ENCODE results near the gene WSCD1. TPM values are rescaled to one million over a fixed set of nuclear protein-coding genes. Genes with fewer than 3 reads are reported as not detected.

Gene WSCD1
- total RNA-seq, 2 donors from 2014 or later, result 1.8 to 5.5 TPM

GRCh38 chr17:6043405-6043804, 26.8 kb upstream of the WSCD1 start:
- Histone ChIP-seq H3K27ac (no peak overlapping the region), H3K9me3 (no peaks in the 10 kb centered on the region), H3K4me3 (no peak overlapping the region), H3K27me3 (no peaks in the 10 kb centered on the region), H3K36me3 (no peaks in the 10 kb centered on the region), H3K4me1 (no peaks in the 10 kb centered on the region)
- no peak for DNase-seq (ENCODE audit: low spot score)
- TF ChIP-seq, protein P1, sequence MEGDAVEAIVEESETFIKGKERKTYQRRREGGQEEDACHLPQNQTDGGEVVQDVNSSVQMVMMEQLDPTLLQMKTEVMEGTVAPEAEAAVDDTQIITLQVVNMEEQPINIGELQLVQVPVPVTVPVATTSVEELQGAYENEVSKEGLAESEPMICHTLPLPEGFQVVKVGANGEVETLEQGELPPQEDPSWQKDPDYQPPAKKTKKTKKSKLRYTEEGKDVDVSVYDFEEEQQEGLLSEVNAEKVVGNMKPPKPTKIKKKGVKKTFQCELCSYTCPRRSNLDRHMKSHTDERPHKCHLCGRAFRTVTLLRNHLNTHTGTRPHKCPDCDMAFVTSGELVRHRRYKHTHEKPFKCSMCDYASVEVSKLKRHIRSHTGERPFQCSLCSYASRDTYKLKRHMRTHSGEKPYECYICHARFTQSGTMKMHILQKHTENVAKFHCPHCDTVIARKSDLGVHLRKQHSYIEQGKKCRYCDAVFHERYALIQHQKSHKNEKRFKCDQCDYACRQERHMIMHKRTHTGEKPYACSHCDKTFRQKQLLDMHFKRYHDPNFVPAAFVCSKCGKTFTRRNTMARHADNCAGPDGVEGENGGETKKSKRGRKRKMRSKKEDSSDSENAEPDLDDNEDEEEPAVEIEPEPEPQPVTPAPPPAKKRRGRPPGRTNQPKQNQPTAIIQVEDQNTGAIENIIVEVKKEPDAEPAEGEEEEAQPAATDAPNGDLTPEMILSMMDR (IDR thresholded peaks at IDR 0.05), result no peak

DNA sequence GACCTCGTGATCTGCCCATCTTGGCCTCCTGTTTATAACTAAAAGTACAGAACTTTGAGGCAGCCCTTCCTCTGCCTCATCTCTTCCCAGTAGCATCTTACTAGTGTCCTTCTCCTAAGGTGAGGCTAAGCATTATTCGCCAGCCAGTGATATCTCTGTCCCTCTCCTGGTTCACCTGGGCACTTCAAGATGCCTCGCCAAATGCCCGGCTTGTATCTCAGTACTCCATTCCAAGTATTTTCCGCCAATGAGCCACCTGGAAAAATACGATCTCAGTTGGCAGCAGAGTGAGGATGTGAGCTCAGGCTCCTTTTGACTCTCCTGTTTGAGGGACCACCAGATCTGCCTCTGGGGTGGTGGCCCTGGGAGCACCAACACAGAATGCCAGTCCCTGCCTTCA, 25.9 kb upstream of the WSCD1 start:
- H3K27me3 ChIP-seq, result no peaks in the 10 kb centered on the region
- TF ChIP-seq, protein P1 (IDR thresholded peaks at IDR 0.05), result no peak
- H3K4me1 ChIP-seq, result no peaks in the 10 kb centered on the region
- H3K36me3 ChIP-seq, result no peaks in the 10 kb centered on the region
- H3K4me3 ChIP-seq, result no peak overlapping the region
- no peak overlapping the region for H3K27ac ChIP-seq
- no peak for DNase-seq (ENCODE audit: low spot score)
- H3K9me3 ChIP-seq, result no peaks in the 10 kb centered on the region

- DNase-seq (ENCODE audit: low spot score), result no peak
- no peaks in the 10 kb centered on the region for H3K27me3 ChIP-seq
- H3K4me1 ChIP-seq, result no peaks in the 10 kb centered on the region
- H3K4me3 ChIP-seq, result no peak overlapping the region
- H3K9me3 ChIP-seq, result no peaks in the 10 kb centered on the region
- H3K36me3 ChIP-seq, result no peaks in the 10 kb centered on the region
- H3K27ac ChIP-seq, result no peak overlapping the region
- TF ChIP-seq, protein P1 (IDR thresholded peaks at IDR 0.05), result no peak
Observed at GRCh38 chr17:6045621-6046357, 24.4 kb upstream of the WSCD1 start.

DNA sequence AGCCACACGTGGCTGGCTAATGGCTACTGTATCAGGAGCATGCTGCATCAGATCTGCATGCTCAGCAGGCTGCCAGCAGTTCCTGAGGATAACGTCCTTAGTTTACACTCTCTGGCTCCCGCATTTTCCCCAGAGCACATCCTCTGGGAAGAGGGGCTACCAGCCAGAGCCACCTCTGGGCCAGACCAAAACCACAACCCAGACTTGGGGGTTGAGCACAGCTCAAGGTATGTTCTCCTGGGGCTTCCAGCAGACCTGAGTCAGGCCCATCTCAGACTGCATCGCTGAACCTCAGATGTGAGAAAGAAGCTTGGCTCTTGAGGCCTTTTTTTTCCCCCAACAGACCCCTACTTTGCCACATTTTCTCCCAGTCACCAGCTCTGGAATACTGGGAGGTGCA, 23.7 kb upstream of the WSCD1 start:
- H3K27me3 ChIP-seq, result no peaks in the 10 kb centered on the region
- TF ChIP-seq, protein P1 (IDR thresholded peaks at IDR 0.05), result no peak

GRCh38 chr17:6046931-6047330, 23.2 kb upstream of the WSCD1 start:
- TF ChIP-seq, protein P1 (IDR thresholded peaks at IDR 0.05), result no peak
- no peaks in the 10 kb centered on the region for H3K36me3 ChIP-seq
- H3K4me3 ChIP-seq, result no peak overlapping the region

More for the DNA sequence above, 23.7 kb upstream of the WSCD1 start:
- H3K27ac ChIP-seq, result no peak overlapping the region
- no peaks in the 10 kb centered on the region for H3K9me3 ChIP-seq
- no peak overlapping the region for H3K4me3 ChIP-seq
- no peak for DNase-seq (ENCODE audit: low spot score)
- H3K36me3 ChIP-seq, result no peaks in the 10 kb centered on the region
- no peaks in the 10 kb centered on the region for H3K4me1 ChIP-seq

GRCh38 chr17:6047966-6048365, 22.2 kb upstream of the WSCD1 start:
- no peaks in the 10 kb centered on the region for H3K4me1 ChIP-seq
- TF ChIP-seq, protein P1 (IDR thresholded peaks at IDR 0.05), result no peak
- H3K27me3 ChIP-seq, result no peaks in the 10 kb centered on the region
- no peak for DNase-seq (ENCODE audit: low spot score)
- no peaks in the 10 kb centered on the region for H3K9me3 ChIP-seq
- no peaks in the 10 kb centered on the region for H3K36me3 ChIP-seq
- no peak overlapping the region for H3K4me3 ChIP-seq
- H3K27ac ChIP-seq, result no peak overlapping the region

More at GRCh38 chr17:6046931-6047330, 23.2 kb upstream of the WSCD1 start:
- no peak for DNase-seq (ENCODE audit: low spot score)
- H3K27ac ChIP-seq, result no peak overlapping the region
- no peaks in the 10 kb centered on the region for H3K4me1 ChIP-seq
- no peaks in the 10 kb centered on the region for H3K27me3 ChIP-seq
- H3K9me3 ChIP-seq, result no peaks in the 10 kb centered on the region

All from right atrium auricular region (tissue), 2 donors.